DOHH2 (cell line): ENCODE measurements around the gene SLC6A19.

Experiments
- H3F3A ChIP-seq: fragments of 200-600 bp; sonication (generic), shearing (Covaris generic); 2 replicates; pipeline ENCODE4 v1.6.0; 2016; ENCODE audit warnings: antibody characterized with exemption, mild to moderate bottlenecking; ENCODE audit not compliant: control insufficient read depth, insufficient read depth
- H3K27ac ChIP-seq: fragments of 200-600 bp; sonication (generic); 2 replicates; pipeline ENCODE4 v1.5.1; 2014; ENCODE audit warnings: low read depth, mild to moderate bottlenecking, low read length, moderate library complexity
- H3K27me3 ChIP-seq: fragments of 200-600 bp; sonication (generic); 2 replicates; pipeline ENCODE4 v1.6.1; 2014; ENCODE audit warnings: mild to moderate bottlenecking, low read length, mixed read lengths; ENCODE audit not compliant: control insufficient read depth
- H3K36me3 ChIP-seq: fragments of 200-600 bp; sonication (generic); 2 replicates; pipeline ENCODE4 v1.6.1; 2014; ENCODE audit warnings: mild to moderate bottlenecking, low read length, moderate library complexity, mixed read lengths; ENCODE audit not compliant: control insufficient read depth
- H3K4me1 ChIP-seq: fragments of 200-600 bp; sonication (generic); 2 replicates; pipeline ENCODE4 v1.6.1; 2014; ENCODE audit warnings: mild to moderate bottlenecking, low read length, mixed read lengths; ENCODE audit not compliant: control insufficient read depth
- H3K4me2 ChIP-seq: fragments of 200-600 bp; sonication (generic); 2 replicates; pipeline ENCODE4 v1.6.0; 2014; ENCODE audit warnings: mild to moderate bottlenecking, low read length, moderate library complexity
- H3K4me3 ChIP-seq: fragments of 200-600 bp; sonication (generic); 2 replicates; pipeline ENCODE4 v1.5.1; 2014; ENCODE audit warnings: mild to moderate bottlenecking, low read length, mixed read lengths
- H3K79me2 ChIP-seq: fragments of 200-600 bp; sonication (generic); 2 replicates; pipeline ENCODE4 v1.6.1; 2014; ENCODE audit warnings: mild to moderate bottlenecking, low read length, mixed read lengths; ENCODE audit not compliant: control insufficient read depth
- H3K9me2 ChIP-seq: fragments of 200-600 bp; sonication (generic); replicated peaks from 2 replicates; pipeline ENCODE4 v1.6.1; 2014; ENCODE audit warnings: mild to moderate bottlenecking, low read length, mixed read lengths; ENCODE audit not compliant: control insufficient read depth
- H3K9me3 ChIP-seq: fragments of 200-600 bp; sonication (generic); 2 replicates; pipeline ENCODE4 v1.6.1; 2014; ENCODE audit warnings: antibody characterized with exemption, low read length, mixed read lengths; ENCODE audit not compliant: control insufficient read depth, insufficient read depth
- H4K20me1 ChIP-seq: fragments of 200-600 bp; sonication (generic); 2 replicates; pipeline ENCODE4 v1.6.0; 2014; ENCODE audit warnings: low read depth, mild to moderate bottlenecking, antibody characterized with exemption, low read length, moderate library complexity; ENCODE audit not compliant: control insufficient read depth, insufficient read depth
- CTCF ChIP-seq: fragments of 200-600 bp; sonication (generic); IDR thresholded peaks from one replicate; pipeline ENCODE4 v1.5.1; 2014; ENCODE audit warnings: antibody characterized with exemption, mild to moderate bottlenecking, low read depth, low read length; ENCODE audit not compliant: poor library complexity, severe bottlenecking
- EZH2phosphoT487 ChIP-seq: fragments of 200-600 bp; sonication (generic); IDR thresholded peaks from 2 replicates; pipeline ENCODE4 v1.6.1; 2017; ENCODE audit warnings: borderline replicate concordance, mild to moderate bottlenecking, antibody characterized with exemption, low read length, moderate library complexity, mixed read lengths

Gene SLC6A19

GRCh38 chr5:1175015-1175414 lies 26.4 kb upstream of the SLC6A19 start:
- Histone ChIP-seq H3K27me3 (no peaks in the 10 kb centered on the region), H3K9me3 (no peaks in the 10 kb centered on the region)

DNA sequence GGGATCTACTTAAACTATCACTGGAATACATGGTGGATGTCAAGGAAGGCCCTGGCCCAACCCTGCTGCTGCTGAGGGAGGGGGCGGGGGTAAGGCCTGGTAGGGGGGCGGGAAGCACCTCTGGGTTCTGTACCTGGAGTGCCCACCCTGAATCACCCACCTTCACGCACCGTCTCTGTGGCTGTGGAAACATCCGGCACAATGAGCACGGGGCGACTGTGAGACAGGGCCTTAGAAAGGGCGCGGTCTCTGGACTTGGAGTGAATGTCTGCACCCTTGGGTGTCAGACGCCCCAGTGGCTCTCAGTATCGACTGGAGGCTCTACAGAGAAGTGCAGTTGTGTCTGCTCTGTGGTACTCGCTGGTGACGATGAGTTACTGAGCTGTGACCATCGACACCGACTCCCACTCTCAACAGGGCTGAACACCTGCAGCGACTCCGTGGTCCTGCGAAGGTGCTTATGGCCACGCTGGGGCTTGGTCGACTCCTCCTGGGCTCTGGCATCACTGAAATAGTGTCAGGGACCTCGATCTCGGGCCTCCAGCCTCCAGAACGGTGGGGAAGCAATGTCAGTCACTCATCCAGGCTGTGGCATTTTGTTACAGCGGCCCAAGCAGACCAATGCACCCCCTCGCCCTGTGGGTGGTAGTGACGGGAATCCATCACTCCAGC lies 25.5 kb upstream of the SLC6A19 start:
- no peaks in the 10 kb centered on the region for H3K79me2 ChIP-seq
- H3F3A ChIP-seq = no peaks in the 10 kb centered on the region
- no peaks in the 10 kb centered on the region for H3K36me3 ChIP-seq
- H3K9me2 ChIP-seq = no peaks in the 10 kb centered on the region
- no peaks in the 10 kb centered on the region for H3K27me3 ChIP-seq
- H3K4me3 ChIP-seq = no peak overlapping the region
- no peak overlapping the region for H3K4me2 ChIP-seq
- H3K27ac ChIP-seq = no peak overlapping the region
- H4K20me1 ChIP-seq = no peaks in the 10 kb centered on the region
- H3K9me3 ChIP-seq = no peaks in the 10 kb centered on the region
- TF ChIP-seq EZH2phosphoT487 (no peak), CTCF (no peak)
- no peaks in the 10 kb centered on the region for H3K4me1 ChIP-seq

More at GRCh38 chr5:1175015-1175414, 26.4 kb upstream of the SLC6A19 start:
- Histone ChIP-seq H3K4me3 (no peak overlapping the region), H3K4me2 (no peak overlapping the region), H3K9me2 (no peaks in the 10 kb centered on the region), H3K36me3 (no peaks in the 10 kb centered on the region), H3F3A (no peaks in the 10 kb centered on the region), H3K4me1 (no peaks in the 10 kb centered on the region), H4K20me1 (no peaks in the 10 kb centered on the region), H3K79me2 (no peaks in the 10 kb centered on the region), H3K27ac (no peak overlapping the region)
- TF ChIP-seq EZH2phosphoT487 (no peak), CTCF (no peak)

DNA sequence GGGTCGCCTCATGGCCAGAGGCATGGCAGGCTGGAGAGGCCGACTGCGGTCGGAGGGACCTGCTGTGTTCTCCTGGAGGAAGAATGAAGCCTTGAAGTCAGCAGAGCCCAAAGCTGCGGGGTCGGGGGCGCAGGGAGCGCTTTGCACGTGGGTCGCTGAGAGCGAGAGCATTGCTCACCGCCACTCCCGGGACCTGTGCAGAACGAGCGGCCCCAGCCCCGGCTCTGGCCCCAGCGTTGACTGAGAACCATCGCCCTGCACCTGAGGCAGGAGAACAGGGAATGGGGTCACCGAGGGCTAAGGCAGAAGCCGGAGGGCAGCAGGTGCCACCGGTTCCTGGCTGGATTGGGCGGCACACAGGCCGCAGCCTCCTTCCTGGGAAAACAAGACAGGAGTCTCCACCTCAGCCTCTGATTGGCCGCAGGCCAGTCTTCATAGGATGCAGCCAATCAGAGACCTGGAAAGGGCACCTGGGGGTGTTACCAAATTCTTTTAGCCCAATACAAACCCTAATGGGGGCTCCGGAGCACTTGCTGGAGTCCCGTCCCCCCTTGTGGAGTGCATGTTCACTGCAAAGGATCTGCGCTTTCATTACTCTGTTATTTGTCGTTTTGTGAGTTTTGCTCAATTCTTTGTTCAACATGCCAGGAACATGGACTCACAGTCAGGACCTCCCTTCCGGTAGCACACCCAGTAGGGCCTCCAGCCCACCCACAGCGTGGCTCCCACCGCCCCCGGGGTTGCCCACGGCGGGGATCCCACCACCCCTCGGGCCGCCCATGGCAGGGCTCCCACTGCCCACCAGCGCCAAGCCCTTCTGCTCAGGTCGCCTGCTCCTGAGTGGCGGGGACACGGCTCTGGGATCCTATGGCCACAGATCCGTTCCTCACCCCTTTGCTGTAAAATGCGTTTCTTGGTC lies 24.7 kb upstream of the SLC6A19 start:
- Histone ChIP-seq H3K36me3 (no peaks in the 10 kb centered on the region), H3K79me2 (no peaks in the 10 kb centered on the region), H3F3A (no peaks in the 10 kb centered on the region), H3K9me2 (no peaks in the 10 kb centered on the region), H3K27ac (no peak overlapping the region), H3K4me3 (no peak overlapping the region), H3K4me1 (no peaks in the 10 kb centered on the region), H3K27me3 (no peaks in the 10 kb centered on the region), H3K9me3 (no peaks in the 10 kb centered on the region), H4K20me1 (no peaks in the 10 kb centered on the region), H3K4me2 (no peak overlapping the region)
- no peak for TF ChIP-seq EZH2phosphoT487
- TF ChIP-seq CTCF = no peak
